Bronchial epithelial cell (primary cell): ENCODE measurements around the gene GRK3. TPM values are rescaled to one million over a fixed set of nuclear protein-coding genes. Genes with fewer than 3 reads are reported as not detected.
"Not testable (repeated sequence)": the region's sequence is repeated elsewhere in the genome, so short reads cannot be mapped to it uniquely, and the experiment has no call there.

Experiments used
- DNase-seq: peaks from one replicate; pipeline ENCODE4 v3.0.0-alpha.2; 2010; ENCODE audit warnings: low read depth
- FAIRE-seq: peaks from 2 replicates; lab custom pipeline; 2011; peaks lifted over from hg19 to GRCh38; lab: Jason Lieb, UNC
- H3K27me3 ChIP-seq: 2 replicates; pipeline ENCODE4 v1.5.1; 2011; ENCODE audit warnings: low read length; ENCODE audit not compliant: control insufficient read depth, insufficient read depth
- H3K36me3 ChIP-seq: 2 replicates; pipeline ENCODE4 v1.5.1; 2011; ENCODE audit warnings: low read length; ENCODE audit not compliant: control insufficient read depth, insufficient read depth
- H3K4me3 ChIP-seq: 2 replicates; pipeline ENCODE4 v1.5.1; 2011; ENCODE audit warnings: mild to moderate bottlenecking, low read depth, low read length, control low read depth
- CTCF ChIP-seq: IDR thresholded peaks from 2 replicates; pipeline ENCODE4 v1.5.1; 2011; ENCODE audit warnings: mild to moderate bottlenecking, moderate library complexity, low read length, control low read depth, inconsistent platforms; ENCODE audit not compliant: insufficient read depth, severe bottlenecking
- total RNA-seq: library from RNA; depleted of rRNA; stranded (reverse); fragments of >200 nt; gene quantifications from 2 replicates; pipeline ENCODE4 v1.2.1, GENCODE V29; 2014

Gene GRK3
- total RNA-seq, 1 donor from 2014 or later: 4.2 TPM

DNA sequence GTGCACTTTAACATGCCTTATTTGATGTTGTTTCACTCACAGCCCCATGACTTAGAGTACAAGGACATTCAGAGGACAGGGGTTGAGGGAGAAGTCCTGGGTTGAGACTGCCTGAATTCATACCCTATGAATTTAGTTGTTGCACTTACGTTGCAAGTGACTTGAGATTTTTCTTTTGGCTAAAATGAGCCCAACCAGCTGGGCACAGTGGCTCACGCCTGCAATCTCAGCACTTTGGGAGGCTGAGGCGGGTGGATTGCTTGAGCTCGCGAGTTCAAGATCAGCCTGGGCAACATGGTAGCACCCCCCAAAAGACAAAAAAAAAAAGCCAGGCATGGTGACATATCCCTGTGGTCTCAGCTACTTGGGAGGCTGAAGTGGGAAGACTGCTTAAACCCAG lies 7.3 kb upstream of the GRK3 start:
- DNase-seq: no peak
- no peak for FAIRE-seq
- TF ChIP-seq CTCF: no peak
- Histone ChIP-seq H3K36me3 (no peaks in the 10 kb centered on the region), H3K4me3 (no peak overlapping the region), H3K27me3 (peaks cover 2% of the 10 kb centered on the region)

DNA sequence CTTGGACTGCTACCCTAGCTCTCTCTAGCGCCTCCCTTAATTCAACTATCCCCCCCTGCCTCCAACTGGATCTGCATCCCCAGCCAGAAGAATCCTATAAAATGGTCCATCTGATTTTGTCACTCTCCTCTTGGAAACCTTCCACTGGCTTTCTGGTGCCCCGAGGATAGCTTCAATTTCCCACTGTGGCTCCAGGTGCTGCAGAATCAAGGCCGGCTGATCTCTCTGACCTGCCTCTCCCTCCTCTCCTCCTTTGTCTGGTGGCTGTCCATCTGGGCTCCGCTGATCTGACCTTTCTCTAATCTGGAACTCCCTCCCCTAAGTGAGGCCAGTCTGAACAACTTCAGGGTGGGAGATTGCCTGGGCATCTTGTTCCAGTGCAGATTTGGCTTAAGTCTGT lies 6.1 kb upstream of the GRK3 start:
- H3K27me3 ChIP-seq: peaks cover 2% of the 10 kb centered on the region
- no peak overlapping the region for H3K4me3 ChIP-seq
- no peak for DNase-seq
- H3K36me3 ChIP-seq: no peaks in the 10 kb centered on the region
- no peak for TF ChIP-seq CTCF
- no peak for FAIRE-seq

- H3K27me3 ChIP-seq, DNase-seq, H3K36me3 ChIP-seq, H3K4me3 ChIP-seq: not testable (repeated sequence)
- peak; percentile 96 for FAIRE-seq
Measured at GRCh38 chr22:25559910-25560309, 4.6 kb upstream of the GRK3 start.

DNA sequence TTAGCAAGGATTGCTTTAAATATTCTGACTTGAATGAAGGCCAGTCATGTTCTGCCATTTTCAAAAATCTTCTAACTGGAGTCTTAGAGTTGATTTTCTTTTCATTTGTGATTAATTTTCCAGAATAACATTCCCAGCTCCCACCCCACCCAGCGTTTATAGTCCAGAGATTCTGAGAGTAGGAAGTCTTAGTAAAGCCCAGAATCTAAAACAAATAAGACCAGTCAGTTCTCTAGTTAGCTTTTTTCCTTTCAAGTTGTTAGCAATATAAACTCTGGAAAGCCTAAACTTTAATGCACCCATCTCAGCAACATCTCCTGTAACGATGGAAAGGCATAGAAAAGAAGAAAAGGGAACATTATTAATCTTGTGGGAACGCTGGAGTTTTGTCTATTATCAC lies 3.3 kb upstream of the GRK3 start:
- H3K4me3 ChIP-seq, DNase-seq, H3K36me3 ChIP-seq: not testable (repeated sequence)

DNA sequence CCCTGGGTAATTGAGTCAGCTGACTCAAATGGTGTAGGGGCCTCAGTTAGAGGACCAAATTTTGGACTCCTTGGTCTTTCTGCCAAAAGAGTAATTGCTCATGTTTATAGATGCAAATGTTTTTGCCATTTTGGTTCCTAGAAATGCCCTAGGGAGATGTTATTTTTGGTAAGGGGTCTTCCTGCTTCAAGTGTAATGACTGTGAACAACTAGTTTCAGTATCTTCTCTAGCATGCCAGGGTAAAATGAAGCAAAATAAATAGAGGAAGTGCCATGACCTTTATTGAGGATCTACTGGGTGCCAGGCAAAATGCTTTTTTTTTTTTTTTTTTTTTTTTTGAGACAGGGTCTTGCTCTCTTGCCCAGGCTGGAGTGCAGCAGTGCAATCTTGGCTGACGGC lies 2.5 kb upstream of the GRK3 start:
- not testable (repeated sequence) for FAIRE-seq, H3K4me3 ChIP-seq, DNase-seq, H3K36me3 ChIP-seq, H3K27me3 ChIP-seq

More for the DNA sequence above, 3.3 kb upstream of the GRK3 start:
- H3K27me3 ChIP-seq, FAIRE-seq: not testable (repeated sequence)

GRCh38 chr22:25562966-25563760 lies 1.3 kb upstream of the GRK3 start:
- DNase-seq, H3K36me3 ChIP-seq, FAIRE-seq, H3K27me3 ChIP-seq, H3K4me3 ChIP-seq: not testable (repeated sequence)

- Histone ChIP-seq H3K36me3 (no peaks in the 10 kb centered on the region), H3K4me3 (peak overlapping the region; percentile 62), H3K27me3 (no peaks in the 10 kb centered on the region)
- peak; percentile 20 for DNase-seq
- TF ChIP-seq CTCF: no peak
- peak; percentile 58 for FAIRE-seq
Measured at GRCh38 chr22:25563761-25564319, 635 bp upstream of the GRK3 start.
